Mesendoderm (in vitro differentiated cells): ENCODE measurements around the gene TNFAIP1.
A peak's percentile ranks its signal among the peaks of the same experiment; 100 is the strongest.

Experiments
- DNase-seq: peaks from one replicate; pipeline ENCODE4 v3.0.0; 2013
- H2AK5ac ChIP-seq: 2 replicates; pipeline ENCODE4 v1.6.1; 2013; ENCODE audit warnings: low read length, inconsistent platforms
- H2BK120ac ChIP-seq: 2 replicates; pipeline ENCODE4 v1.6.1; 2013; ENCODE audit warnings: low read depth, mild to moderate bottlenecking, low read length, moderate library complexity, mixed read lengths
- H2BK15ac ChIP-seq: replicated peaks from 2 replicates; pipeline ENCODE4 v1.6.1; 2013; ENCODE audit warnings: low read depth, mild to moderate bottlenecking, moderate library complexity
- H2BK5ac ChIP-seq: 2 replicates; pipeline ENCODE4 v1.6.1; 2013; ENCODE audit warnings: low read length, inconsistent platforms
- H3K18ac ChIP-seq: 2 replicates; pipeline ENCODE4 v1.6.1; 2013; ENCODE audit warnings: mild to moderate bottlenecking, low read length, mixed read lengths
- H3K23ac ChIP-seq: one replicate; pipeline ENCODE4 v1.6.1; 2013; ENCODE audit warnings: low read length
- H3K27ac ChIP-seq: 2 replicates; pipeline ENCODE4 v1.5.1; 2013; ENCODE audit warnings: low read depth, mild to moderate bottlenecking, inconsistent platforms, low read length, moderate library complexity
- H3K27me3 ChIP-seq: 2 replicates; pipeline ENCODE4 v1.6.1; 2013; ENCODE audit warnings: low read length, control low read depth, mild to moderate bottlenecking, inconsistent platforms; ENCODE audit not compliant: insufficient read depth, poor library complexity
- H3K36me3 ChIP-seq: 2 replicates; pipeline ENCODE4 v1.6.1; 2013; ENCODE audit warnings: low read length, inconsistent platforms; ENCODE audit not compliant: control insufficient read depth, insufficient read depth
- H3K4ac ChIP-seq: one replicate; pipeline ENCODE4 v1.6.1; 2013; ENCODE audit warnings: low read depth, mild to moderate bottlenecking, low read length, moderate library complexity
- H3K4me1 ChIP-seq: 2 replicates; pipeline ENCODE4 v1.6.1; 2013; ENCODE audit warnings: low read depth, low read length, inconsistent platforms; ENCODE audit not compliant: control insufficient read depth
- H3K4me2 ChIP-seq: 2 replicates; pipeline ENCODE4 v1.6.1; 2013; ENCODE audit warnings: low read length
- H3K4me3 ChIP-seq: 2 replicates; pipeline ENCODE4 v1.5.1; 2013; ENCODE audit warnings: mild to moderate bottlenecking, low read length
- H3K56ac ChIP-seq: one replicate; pipeline ENCODE4 v1.6.1; 2013; ENCODE audit warnings: low read length
- H3K79me1 ChIP-seq: 2 replicates; pipeline ENCODE4 v1.6.1; 2013; ENCODE audit warnings: low read length, inconsistent platforms
- H3K79me2 ChIP-seq: 2 replicates; pipeline ENCODE4 v1.6.1; 2013; ENCODE audit warnings: mild to moderate bottlenecking, low read length; ENCODE audit not compliant: control insufficient read depth, insufficient read depth
- H3K9ac ChIP-seq: 2 replicates; pipeline ENCODE4 v1.6.1; 2013; ENCODE audit warnings: low read length, inconsistent platforms
- H4K5ac ChIP-seq: one replicate; pipeline ENCODE4 v1.6.1; 2013; ENCODE audit warnings: low read length
- H4K8ac ChIP-seq: one replicate; pipeline ENCODE4 v1.6.1; 2013; ENCODE audit warnings: low read depth, mild to moderate bottlenecking, control low read depth, low read length, moderate library complexity
- WGBS: extraction: QIAGEN DNeasy Blood & Tissue Kit; methylation state at CpG from one replicate; pipeline ENCODE4 v1.1.7; 2013; ENCODE audit warnings: low lambda C conversion rate, missing lambda C conversion rate; ENCODE audit not compliant: insufficient coverage; ENCODE audit errors: extremely low coverage; 5-methylcytosine and 5-hydroxymethylcytosine counted together

Gene TNFAIP1

DNA sequence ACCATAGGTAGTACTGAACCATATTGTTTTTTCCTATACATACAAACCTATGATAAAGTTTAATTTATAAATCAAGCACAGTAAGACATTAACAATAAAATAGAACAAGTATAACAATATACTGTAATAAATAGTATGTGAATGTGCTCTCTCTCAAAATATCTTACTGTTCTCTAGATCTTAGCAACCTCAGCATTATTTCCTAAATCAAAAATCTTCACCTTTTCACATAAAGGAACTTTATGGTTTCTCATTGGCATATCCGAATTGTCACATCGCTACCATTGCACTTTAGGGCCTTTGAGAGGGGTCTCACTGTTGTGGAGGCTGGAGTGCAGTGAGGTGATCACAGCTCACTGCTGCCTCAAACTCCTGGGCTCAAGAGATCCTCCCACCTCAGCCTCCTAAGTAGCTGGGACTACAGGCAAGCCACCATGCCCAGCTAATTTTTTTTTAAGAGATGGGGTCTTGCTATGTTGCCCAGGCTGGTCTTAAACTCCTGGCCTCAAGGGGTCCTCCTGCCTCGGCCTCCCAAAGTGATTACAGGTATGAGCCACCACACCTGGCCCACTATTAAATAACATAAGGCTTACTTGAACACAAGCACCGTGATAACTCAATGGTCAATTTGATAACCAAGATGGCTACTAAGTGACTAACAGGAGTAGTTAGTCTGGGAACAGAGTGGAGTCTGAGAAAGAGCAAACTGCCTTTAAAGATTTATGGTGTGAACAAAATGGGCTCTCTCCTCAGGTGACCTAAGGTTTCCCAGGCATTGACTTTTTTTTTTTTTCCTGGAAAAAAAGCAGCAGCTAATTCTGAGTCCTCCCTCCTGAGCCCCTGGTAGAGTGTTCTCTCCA is 19.5 kb upstream of the TNFAIP1 start:
- peaks cover 6% of the 10 kb centered on the region for H3K79me1 ChIP-seq
- no peak for DNase-seq
- H2BK5ac ChIP-seq, result no peak overlapping the region
- H4K5ac ChIP-seq, result no peak overlapping the region
- H4K8ac ChIP-seq, result no peak overlapping the region
- H2BK120ac ChIP-seq, result no peak overlapping the region
- H3K27me3 ChIP-seq, result no peaks in the 10 kb centered on the region
- peaks cover 19% of the 10 kb centered on the region for H3K79me2 ChIP-seq
- peaks cover 7% of the 10 kb centered on the region for H3K4me1 ChIP-seq
- WGBS, result no CpG with 5 or more reads among the region's 4 CpGs
- no peak overlapping the region for H2BK15ac ChIP-seq
- no peak overlapping the region for H3K23ac ChIP-seq
- H3K36me3 ChIP-seq, result no peaks in the 10 kb centered on the region
- H3K56ac ChIP-seq, result no peak overlapping the region
- H3K18ac ChIP-seq, result no peak overlapping the region
- no peak overlapping the region for H3K9ac ChIP-seq
- no peak overlapping the region for H3K4me2 ChIP-seq
- H2AK5ac ChIP-seq, result no peak overlapping the region
- no peak overlapping the region for H3K4me3 ChIP-seq
- H3K4ac ChIP-seq, result no peak overlapping the region
- no peak overlapping the region for H3K27ac ChIP-seq

DNA sequence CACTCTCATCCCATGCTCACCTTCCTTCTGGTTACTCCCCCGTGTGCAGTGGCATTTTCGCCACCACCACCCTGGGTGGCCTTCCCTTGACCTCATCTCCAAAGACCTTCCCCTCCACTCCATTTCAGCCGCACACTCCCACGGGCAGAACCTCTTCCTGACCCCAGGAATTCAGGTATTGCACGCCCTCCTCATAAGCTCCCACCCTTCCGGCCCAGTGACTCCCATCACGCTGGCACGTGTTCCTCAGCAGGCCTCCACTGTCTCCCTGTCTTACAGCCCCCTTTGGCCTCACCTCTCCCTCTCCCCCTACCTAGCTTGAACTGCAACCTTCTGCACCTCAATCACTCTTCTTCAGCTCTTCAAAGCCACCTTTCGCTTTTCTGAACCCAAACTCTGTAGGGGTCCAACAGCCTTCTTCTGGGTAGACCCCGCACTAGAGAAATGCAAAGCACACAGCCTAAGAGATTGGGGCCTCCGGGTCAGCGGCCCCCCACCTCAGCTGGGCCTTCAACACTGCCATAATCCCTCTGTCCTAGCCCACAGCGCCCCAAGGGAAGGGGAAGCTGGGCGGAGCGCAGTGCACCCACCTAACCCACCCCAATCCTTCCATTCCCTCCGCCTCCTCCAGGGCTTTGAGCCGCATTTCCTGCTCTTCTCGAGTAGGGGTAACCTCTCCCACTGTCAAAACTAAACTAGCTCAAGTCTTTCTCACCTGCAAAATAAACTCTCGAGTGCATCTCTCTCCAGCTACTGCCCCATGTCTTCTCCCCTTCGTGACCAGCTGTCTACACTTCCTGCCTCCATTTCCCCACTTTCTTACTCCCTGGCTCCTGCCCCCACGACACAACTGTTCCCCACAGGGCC is 18.2 kb upstream of the TNFAIP1 start:
- no peak for DNase-seq
- H3K9ac ChIP-seq, result peak overlapping the region; percentile 72
- no peak overlapping the region for H3K4ac ChIP-seq
- H3K27ac ChIP-seq, result no peak overlapping the region
- no peak overlapping the region for H3K23ac ChIP-seq
- no peak overlapping the region for H4K8ac ChIP-seq
- WGBS, result no CpG with 5 or more reads among the region's 21 CpGs
- H3K4me1 ChIP-seq, result peaks cover 7% of the 10 kb centered on the region
- no peaks in the 10 kb centered on the region for H3K36me3 ChIP-seq
- no peak overlapping the region for H4K5ac ChIP-seq
- H3K4me2 ChIP-seq, result peak overlapping the region; percentile 56
- H2AK5ac ChIP-seq, result peak overlapping the region; percentile 32
- no peaks in the 10 kb centered on the region for H3K27me3 ChIP-seq
- peak overlapping the region; percentile 86 for H3K56ac ChIP-seq
- no peak overlapping the region for H2BK15ac ChIP-seq
- no peak overlapping the region for H2BK5ac ChIP-seq
- H2BK120ac ChIP-seq, result no peak overlapping the region
- no peak overlapping the region for H3K4me3 ChIP-seq
- H3K79me1 ChIP-seq, result peaks cover 6% of the 10 kb centered on the region
- H3K79me2 ChIP-seq, result peaks cover 32% of the 10 kb centered on the region
- H3K18ac ChIP-seq, result no peak overlapping the region

DNA sequence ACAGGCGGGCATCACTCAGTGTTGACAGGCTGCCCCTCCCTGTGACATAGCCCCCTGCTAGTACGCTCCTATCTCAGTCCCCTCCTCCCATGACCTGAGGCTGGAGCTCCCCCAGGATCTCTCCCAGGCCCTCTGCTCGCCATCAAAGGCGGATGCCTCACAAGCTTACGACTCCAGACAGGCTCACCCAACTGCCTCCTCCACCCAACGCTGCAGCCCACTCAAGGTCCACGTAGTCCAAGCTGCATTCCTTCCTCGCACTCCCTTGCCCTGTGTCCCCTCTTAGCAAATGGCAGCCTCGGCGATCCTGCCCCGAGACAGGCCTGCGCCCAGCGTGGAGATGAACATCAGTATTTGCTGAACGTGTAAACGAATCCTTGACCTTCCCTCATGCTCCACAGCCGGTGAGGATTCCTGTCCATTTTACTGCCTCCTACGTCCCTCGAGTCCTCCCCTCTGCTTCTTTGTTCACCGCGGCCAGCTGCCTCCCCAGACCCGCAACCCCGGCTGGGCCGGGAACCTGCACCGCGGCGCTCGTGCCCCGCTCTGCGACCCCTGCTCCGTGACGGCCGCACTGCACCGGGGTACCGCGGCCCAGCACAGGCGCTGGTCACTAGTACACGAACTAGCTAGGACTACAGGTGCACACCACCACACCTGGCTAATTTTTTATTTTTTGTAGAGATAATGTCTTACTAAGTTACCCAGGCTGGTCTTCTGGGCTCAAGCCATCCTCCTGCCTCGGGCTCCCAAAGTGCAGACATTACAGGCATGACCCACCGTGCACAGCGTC is 17.4 kb upstream of the TNFAIP1 start:
- Histone ChIP-seq H3K4me3 (peak overlapping the region; percentile 65), H3K79me2 (peaks cover 39% of the 10 kb centered on the region), H3K27me3 (no peaks in the 10 kb centered on the region), H3K4me1 (peaks cover 7% of the 10 kb centered on the region), H2AK5ac (no peak overlapping the region), H3K27ac (peak overlapping the region; percentile 25), H3K79me1 (peaks cover 6% of the 10 kb centered on the region), H3K9ac (peak overlapping the region; percentile 72), H3K4ac (peak overlapping the region; percentile 48), H3K4me2 (peak overlapping the region; percentile 56), H4K8ac (no peak overlapping the region), H3K56ac (peak overlapping the region; percentile 86), H3K36me3 (no peaks in the 10 kb centered on the region), H4K5ac (no peak overlapping the region), H2BK15ac (no peak overlapping the region), H3K23ac (no peak overlapping the region), H2BK5ac (no peak overlapping the region), H2BK120ac (no peak overlapping the region), H3K18ac (peak overlapping the region; percentile 19)
- DNase-seq, result peak; percentile 40
- WGBS, result no CpG with 5 or more reads among the region's 40 CpGs

DNA sequence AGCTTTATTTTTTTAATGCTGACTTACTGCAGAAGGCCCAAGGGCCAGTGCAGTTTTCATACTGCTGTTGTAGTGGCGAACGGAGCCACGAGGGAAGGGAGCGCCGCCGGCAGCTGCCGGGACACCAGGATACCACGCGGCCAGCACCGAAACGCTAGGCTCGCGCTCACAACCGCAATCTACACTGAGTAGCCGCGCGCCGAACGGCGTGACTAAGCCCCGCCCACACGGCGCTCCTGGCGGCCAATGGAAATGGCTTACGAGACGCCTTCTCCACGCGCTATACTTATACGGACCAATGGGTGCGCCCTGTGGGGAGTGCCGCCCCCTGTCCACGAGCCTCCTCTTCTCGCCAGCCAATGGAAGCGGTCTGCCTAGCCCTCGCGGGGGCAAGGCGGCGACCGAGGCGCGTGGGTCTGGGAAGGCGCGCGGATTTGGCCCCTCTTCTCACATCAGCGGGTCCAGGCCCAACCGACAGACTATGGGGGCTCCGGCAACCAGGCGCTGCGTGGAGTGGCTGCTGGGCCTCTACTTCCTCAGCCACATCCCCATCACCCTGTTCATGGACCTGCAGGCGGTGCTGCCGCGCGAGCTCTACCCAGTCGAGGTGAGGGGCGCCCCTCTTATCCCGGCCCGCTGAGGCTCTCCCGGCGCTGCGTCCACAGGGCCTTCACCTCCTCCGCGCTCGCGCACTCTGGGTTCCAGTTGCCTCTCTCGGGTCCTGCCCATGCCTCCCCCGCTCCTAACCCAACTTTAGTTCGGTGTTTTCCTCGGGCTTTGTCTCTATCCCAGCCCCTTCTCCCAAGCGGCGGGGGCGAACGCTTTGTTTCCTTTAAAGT is 16.6 kb upstream of the TNFAIP1 start, which contains the start of gene TMEM97:
Gene TMEM97, plus strand, starts transcription at position 442 of the 839 bp plus-strand sequence. Its CDS starts 40 bp downstream, at position 482.
- Histone ChIP-seq H2BK120ac (no peak within 1 kb of the TSS), H3K27me3 (no peaks in the 10 kb centered on the region), H3K9ac (peak within 1 kb of the TSS; percentile 88), H3K4me1 (peaks cover 7% of the 10 kb centered on the region), H3K56ac (peak within 1 kb of the TSS; percentile 92), H3K4ac (peak within 1 kb of the TSS; percentile 66), H3K23ac (no peak within 1 kb of the TSS), H4K8ac (no peak within 1 kb of the TSS), H3K18ac (peak within 1 kb of the TSS; percentile 63), H3K79me1 (peaks cover 6% of the 10 kb centered on the region), H2AK5ac (peak within 1 kb of the TSS; percentile 14), H3K4me2 (peak within 1 kb of the TSS; percentile 83), H2BK5ac (peak within 1 kb of the TSS; percentile 39), H2BK15ac (no peak within 1 kb of the TSS), H3K4me3 (peak within 1 kb of the TSS; percentile 91), H4K5ac (peak within 1 kb of the TSS; percentile 12), H3K79me2 (peaks cover 44% of the 10 kb centered on the region), H3K36me3 (no peaks in the 10 kb centered on the region), H3K27ac (peak within 1 kb of the TSS; percentile 66)
- DNase-seq, result peak; percentile 97
- WGBS, result no CpG with 5 or more reads among the region's 72 CpGs

DNA sequence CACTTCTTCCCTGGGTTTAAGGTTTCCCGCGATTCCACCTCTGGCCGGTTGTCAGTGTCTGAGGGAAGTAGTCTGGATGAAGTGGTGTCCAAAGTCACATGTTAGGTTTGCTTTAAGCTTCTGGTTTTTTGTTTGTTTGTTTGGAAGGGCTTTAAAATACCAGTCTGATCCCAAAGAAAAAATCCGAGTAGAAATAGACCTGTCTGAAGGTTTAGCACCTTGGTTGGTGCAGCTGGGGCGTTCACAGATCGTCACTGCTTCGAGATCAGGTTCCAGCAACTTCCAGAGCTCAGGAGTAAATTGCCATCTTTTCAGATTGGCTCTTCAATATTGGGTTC is 16.0 kb upstream of the TNFAIP1 start:
- Histone ChIP-seq H3K27ac (peak overlapping the region; percentile 66), H4K8ac (no peak overlapping the region), H2BK120ac (no peak overlapping the region), H4K5ac (peak overlapping the region; percentile 12), H3K23ac (no peak overlapping the region), H3K56ac (peak overlapping the region; percentile 92), H3K18ac (peak overlapping the region; percentile 63), H3K4ac (peak overlapping the region; percentile 66), H3K4me1 (peaks cover 7% of the 10 kb centered on the region), H2AK5ac (peak overlapping the region; percentile 14), H3K36me3 (no peaks in the 10 kb centered on the region), H3K4me3 (peak overlapping the region; percentile 91), H3K27me3 (no peaks in the 10 kb centered on the region), H3K79me1 (peaks cover 6% of the 10 kb centered on the region), H3K4me2 (peak overlapping the region; percentile 83), H3K79me2 (peaks cover 47% of the 10 kb centered on the region), H3K9ac (peak overlapping the region; percentile 88), H2BK5ac (no peak overlapping the region), H2BK15ac (no peak overlapping the region)
- DNase-seq, result no peak
- WGBS, result no CpG with 5 or more reads among the region's 7 CpGs
